Neural progenitor cell (in vitro differentiated cells): ENCODE measurements around the gene CLDN7. TPM values are rescaled to one million over a fixed set of nuclear protein-coding genes. Genes with fewer than 3 reads are reported as not detected.

Experiments
- DNase-seq: peaks from one replicate; pipeline ENCODE4 v3.0.0-alpha.2; 2016; ENCODE audit warnings: low spot score
- H2AFZ ChIP-seq: fragments of 200-600 bp; sonication (generic); replicated peaks from 2 replicates; pipeline ENCODE4 v1.6.1; 2016; ENCODE audit warnings: antibody characterized with exemption
- H3F3A ChIP-seq: fragments of 200-600 bp; sonication (generic); 2 replicates; pipeline ENCODE4 v1.6.1; 2016; ENCODE audit warnings: antibody characterized with exemption, low read depth
- H3K27ac ChIP-seq: fragments of 200-600 bp; sonication (generic); 2 replicates; pipeline ENCODE4 v1.5.1; 2016; ENCODE audit warnings: mild to moderate bottlenecking
- H3K27me3 ChIP-seq: fragments of 200-600 bp; sonication (generic); 2 replicates; pipeline ENCODE4 v1.6.1; 2016; ENCODE audit warnings: mild to moderate bottlenecking, moderate library complexity
- H3K36me3 ChIP-seq: fragments of 200-600 bp; sonication (generic); 2 replicates; pipeline ENCODE4 v1.5.1; 2016
- H3K4me1 ChIP-seq: fragments of 200-600 bp; sonication (generic); 2 replicates; pipeline ENCODE4 v1.6.1; 2016; ENCODE audit warnings: mixed run types
- H3K4me2 ChIP-seq: fragments of 200-600 bp; sonication (generic); 2 replicates; pipeline ENCODE4 v1.6.1; 2016
- H3K4me3 ChIP-seq: fragments of 200-600 bp; sonication (generic); 2 replicates; pipeline ENCODE4 v1.5.1; 2016
- H3K79me2 ChIP-seq: fragments of 200-600 bp; sonication (generic); 2 replicates; pipeline ENCODE4 v1.6.1; 2016; ENCODE audit warnings: low read depth
- H3K9ac ChIP-seq: fragments of 200-600 bp; sonication (generic); 2 replicates; pipeline ENCODE4 v1.6.1; 2016
- H3K9me3 ChIP-seq: fragments of 200-600 bp; sonication (generic); 2 replicates; pipeline ENCODE4 v1.5.1; 2016; ENCODE audit warnings: low read depth
- H4K20me1 ChIP-seq: fragments of 200-600 bp; sonication (generic); 2 replicates; pipeline ENCODE4 v1.6.1; 2016; ENCODE audit warnings: low read depth
- H3K27ac Mint-ChIP-seq: 3 replicates; pipeline ENCODE4 v1.8.0; 2021; ENCODE audit warnings: mixed read lengths
- H3K27me3 Mint-ChIP-seq: 2 replicates; pipeline ENCODE4 v1.8.0; 2022; ENCODE audit warnings: low read depth, mild to moderate bottlenecking, inconsistent platforms, moderate library complexity, mixed read lengths; ENCODE audit not compliant: insufficient read depth
- H3K36me3 Mint-ChIP-seq: 3 replicates; pipeline ENCODE4 v1.8.0; 2021; ENCODE audit warnings: mixed read lengths
- H3K4me1 Mint-ChIP-seq: 3 replicates; pipeline ENCODE4 v1.8.0; 2021; ENCODE audit warnings: mixed read lengths
- H3K4me3 Mint-ChIP-seq: 3 replicates; pipeline ENCODE4 v1.8.0; 2021; ENCODE audit warnings: mild to moderate bottlenecking, moderate library complexity, mixed read lengths
- H3K9me3 Mint-ChIP-seq: 3 replicates; pipeline ENCODE4 v1.8.0; 2020; ENCODE audit warnings: mixed read lengths
- EZH2 ChIP-seq: fragments of 200-600 bp; sonication (generic); IDR thresholded peaks from 2 replicates; pipeline ENCODE4 v1.6.1; 2017; ENCODE audit warnings: antibody characterized with exemption, mild to moderate bottlenecking, moderate library complexity
- EZH2phosphoT487 ChIP-seq: fragments of 200-600 bp; sonication (generic); IDR thresholded peaks from 2 replicates; pipeline ENCODE4 v1.6.1; 2017; ENCODE audit warnings: antibody characterized with exemption
- total RNA-seq: library from RNA; depleted of rRNA; stranded (reverse); fragments of >200 nt; gene quantifications from 2 replicates; pipeline ENCODE4 v1.2.3, GENCODE V29; 2015; ENCODE audit warnings: low replicate concordance
- TF ChIP-seq, protein P1 (sequence below): fragments of 200-600 bp; sonication (generic); IDR thresholded peaks from 2 replicates; pipeline ENCODE4 v1.5.1; 2017; ENCODE audit warnings: antibody characterized with exemption, mild to moderate bottlenecking

The CLDN7 gene
- total RNA-seq, 1 donor from 2014 or later: 0.32 TPM

DNA sequence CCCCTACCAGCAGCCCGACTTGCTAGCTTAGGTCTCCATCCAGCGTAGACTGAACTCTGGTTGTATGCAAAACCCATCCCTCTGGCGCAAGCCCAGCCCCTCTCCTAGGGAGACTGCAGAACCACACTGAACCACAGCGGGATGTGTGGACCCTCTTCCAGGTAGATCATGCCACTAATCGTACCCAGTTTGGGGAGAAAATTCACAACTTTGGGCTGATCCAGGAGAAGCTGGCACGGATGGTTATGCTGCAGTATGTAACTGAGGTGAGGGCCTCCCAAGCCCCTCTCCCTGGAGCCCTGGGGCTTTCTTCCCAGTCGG is 39.3 kb downstream of the CLDN7 start:
- Mint-ChIP-seq H3K36me3 (peaks cover 22% of the 10 kb centered on the region), H3K4me1 (peaks cover 34% of the 10 kb centered on the region), H3K9me3 (no peaks in the 10 kb centered on the region), H3K4me3 (peak overlapping the region; percentile 30), H3K27ac (no peak overlapping the region), H3K27me3 (peaks cover 14% of the 10 kb centered on the region)
- Histone ChIP-seq H3K4me2 (no peak overlapping the region), H3K27ac (no peak overlapping the region), H3F3A (peaks cover 51% of the 10 kb centered on the region), H3K36me3 (no peaks in the 10 kb centered on the region), H3K79me2 (peaks cover under 1% of the 10 kb centered on the region), H2AFZ (no peak overlapping the region), H3K9me3 (no peaks in the 10 kb centered on the region), H4K20me1 (peaks cover 53% of the 10 kb centered on the region), H3K4me1 (peaks cover 22% of the 10 kb centered on the region), H3K27me3 (no peaks in the 10 kb centered on the region), H3K4me3 (no peak overlapping the region), H3K9ac (no peak overlapping the region)
- no peak for TF ChIP-seq EZH2
- TF ChIP-seq, protein P1, sequence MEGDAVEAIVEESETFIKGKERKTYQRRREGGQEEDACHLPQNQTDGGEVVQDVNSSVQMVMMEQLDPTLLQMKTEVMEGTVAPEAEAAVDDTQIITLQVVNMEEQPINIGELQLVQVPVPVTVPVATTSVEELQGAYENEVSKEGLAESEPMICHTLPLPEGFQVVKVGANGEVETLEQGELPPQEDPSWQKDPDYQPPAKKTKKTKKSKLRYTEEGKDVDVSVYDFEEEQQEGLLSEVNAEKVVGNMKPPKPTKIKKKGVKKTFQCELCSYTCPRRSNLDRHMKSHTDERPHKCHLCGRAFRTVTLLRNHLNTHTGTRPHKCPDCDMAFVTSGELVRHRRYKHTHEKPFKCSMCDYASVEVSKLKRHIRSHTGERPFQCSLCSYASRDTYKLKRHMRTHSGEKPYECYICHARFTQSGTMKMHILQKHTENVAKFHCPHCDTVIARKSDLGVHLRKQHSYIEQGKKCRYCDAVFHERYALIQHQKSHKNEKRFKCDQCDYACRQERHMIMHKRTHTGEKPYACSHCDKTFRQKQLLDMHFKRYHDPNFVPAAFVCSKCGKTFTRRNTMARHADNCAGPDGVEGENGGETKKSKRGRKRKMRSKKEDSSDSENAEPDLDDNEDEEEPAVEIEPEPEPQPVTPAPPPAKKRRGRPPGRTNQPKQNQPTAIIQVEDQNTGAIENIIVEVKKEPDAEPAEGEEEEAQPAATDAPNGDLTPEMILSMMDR: no peak
- TF ChIP-seq EZH2phosphoT487: no peak
- DNase-seq: no peak

DNA sequence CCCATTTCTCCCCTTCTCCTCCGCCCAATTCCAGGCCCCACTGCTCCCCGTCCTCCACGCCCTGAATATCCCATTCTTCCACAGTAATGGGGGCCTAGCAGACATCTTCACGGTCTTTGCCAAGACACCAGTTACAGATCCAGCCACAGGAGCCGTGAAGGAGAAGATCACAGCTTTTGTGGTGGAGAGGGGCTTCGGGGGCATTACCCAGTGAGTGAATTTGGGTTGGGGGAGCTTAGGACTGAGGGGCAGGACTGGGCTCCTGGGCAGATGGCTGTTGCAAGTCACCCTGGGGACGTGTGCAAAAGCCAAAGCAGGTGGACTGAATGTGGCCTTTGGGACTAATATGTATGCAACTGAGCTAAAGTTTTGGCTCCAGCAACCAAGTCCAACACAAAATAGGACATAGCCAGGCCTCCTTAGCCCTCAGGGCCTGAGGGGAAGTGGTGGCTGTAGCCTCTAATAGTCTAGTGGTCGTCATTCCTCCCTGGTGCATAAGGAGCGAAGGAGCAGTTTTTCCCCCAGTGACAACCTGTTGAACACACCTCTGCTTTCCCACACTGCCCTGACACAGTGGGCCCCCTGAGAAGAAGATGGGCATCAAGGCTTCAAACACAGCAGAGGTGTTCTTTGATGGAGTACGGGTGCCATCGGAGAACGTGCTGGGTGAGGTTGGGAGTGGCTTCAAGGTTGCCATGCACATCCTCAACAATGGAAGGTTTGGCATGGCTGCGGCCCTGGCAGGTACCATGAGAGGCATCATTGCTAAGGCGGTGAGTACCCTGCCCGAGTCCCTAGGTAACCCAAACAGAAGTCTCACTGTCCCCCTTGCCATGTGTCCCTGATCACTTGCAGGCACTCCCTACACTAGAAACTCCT is 39.9 kb downstream of the CLDN7 start:
- H3K36me3 Mint-ChIP-seq: peaks cover 20% of the 10 kb centered on the region
- Histone ChIP-seq H3F3A (peaks cover 55% of the 10 kb centered on the region), H4K20me1 (peaks cover 53% of the 10 kb centered on the region), H3K27ac (no peak overlapping the region), H2AFZ (no peak overlapping the region), H3K79me2 (peaks cover 7% of the 10 kb centered on the region), H3K4me2 (no peak overlapping the region), H3K9me3 (no peaks in the 10 kb centered on the region), H3K36me3 (no peaks in the 10 kb centered on the region), H3K9ac (no peak overlapping the region), H3K4me1 (peaks cover 26% of the 10 kb centered on the region), H3K27me3 (no peaks in the 10 kb centered on the region), H3K4me3 (no peak overlapping the region)
- peaks cover 39% of the 10 kb centered on the region for H3K4me1 Mint-ChIP-seq
- TF ChIP-seq EZH2: no peak
- no peak for TF ChIP-seq EZH2phosphoT487
- TF ChIP-seq, protein P1: no peak
- H3K4me3 Mint-ChIP-seq: peak overlapping the region; percentile 92
- H3K9me3 Mint-ChIP-seq: no peaks in the 10 kb centered on the region
- no peak for DNase-seq
- peaks cover 16% of the 10 kb centered on the region for H3K27me3 Mint-ChIP-seq
- H3K27ac Mint-ChIP-seq: no peak overlapping the region

DNA sequence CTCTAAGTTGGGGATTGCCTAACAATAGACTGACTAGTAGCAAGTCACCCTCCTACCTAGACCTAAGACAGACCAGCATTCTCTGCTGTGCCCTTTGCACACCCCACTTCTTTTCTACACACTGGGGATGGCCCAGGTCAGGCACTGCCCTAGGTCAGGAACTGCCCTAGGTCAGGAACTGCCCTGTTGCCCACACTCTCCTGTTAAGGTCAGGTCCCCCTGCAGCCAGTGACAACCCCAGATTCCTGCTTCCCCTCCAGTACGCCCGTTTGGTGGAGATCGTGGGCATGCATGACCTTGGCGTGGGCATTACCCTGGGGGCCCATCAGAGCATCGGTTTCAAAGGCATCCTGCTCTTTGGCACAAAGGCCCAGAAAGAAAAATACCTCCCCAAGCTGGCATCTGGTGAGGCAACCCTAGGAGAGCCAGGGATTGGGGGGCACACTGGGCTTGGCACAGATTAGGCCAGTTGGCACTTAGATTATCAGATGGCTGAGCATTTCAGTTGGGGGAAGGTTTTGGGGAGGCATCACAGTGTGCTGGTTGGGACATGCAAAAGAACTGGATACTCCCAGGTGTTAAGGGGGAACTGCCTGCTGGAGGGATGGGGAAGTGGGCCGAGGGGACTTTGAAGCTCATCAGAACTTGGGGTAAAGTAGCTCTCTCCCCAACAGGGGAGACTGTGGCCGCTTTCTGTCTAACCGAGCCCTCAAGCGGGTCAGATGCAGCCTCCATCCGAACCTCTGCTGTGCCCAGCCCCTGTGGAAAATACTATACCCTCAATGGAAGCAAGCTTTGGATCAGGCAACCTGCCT is 40.8 kb downstream of the CLDN7 start:
- H3K4me2 ChIP-seq: peak overlapping the region; percentile 85
- peaks cover 15% of the 10 kb centered on the region for H3K79me2 ChIP-seq
- no peaks in the 10 kb centered on the region for H3K27me3 ChIP-seq
- Mint-ChIP-seq H3K4me3 (peak overlapping the region; percentile 92), H3K9me3 (no peaks in the 10 kb centered on the region), H3K4me1 (peaks cover 43% of the 10 kb centered on the region), H3K27me3 (peaks cover 16% of the 10 kb centered on the region), H3K27ac (peak overlapping the region; percentile 29), H3K36me3 (peaks cover 20% of the 10 kb centered on the region)
- peaks cover 50% of the 10 kb centered on the region for H4K20me1 ChIP-seq
- peaks cover 61% of the 10 kb centered on the region for H3F3A ChIP-seq
- DNase-seq: no peak
- no peak overlapping the region for H3K9ac ChIP-seq
- H2AFZ ChIP-seq: no peak overlapping the region
- H3K9me3 ChIP-seq: no peaks in the 10 kb centered on the region
- TF ChIP-seq EZH2 (no peak), EZH2phosphoT487 (no peak)
- TF ChIP-seq, protein P1: no peak
- no peaks in the 10 kb centered on the region for H3K36me3 ChIP-seq
- peaks cover 28% of the 10 kb centered on the region for H3K4me1 ChIP-seq
- no peak overlapping the region for H3K4me3 ChIP-seq
- H3K27ac ChIP-seq: no peak overlapping the region
